Upper lobe of left lung (tissue), 4 donors: Measurements from ENCODE around the gene KCNMA1.

Experiments used
- EP300 ChIP-seq, 4 donors: sonication (generic); formaldehyde crosslinking; IDR thresholded peaks; one replicate each; pipeline ENCODE4 v1.5.1; 2017; ENCODE audit warnings: antibody characterized with exemption in 4 of 4, control low read depth in 2 of 4
- POLR2A ChIP-seq, 4 donors: fragments of 450-650 bp; IDR thresholded peaks; one replicate each; pipeline ENCODE4 v1.5.1; 2016 to 2017; ENCODE audit warnings: antibody characterized with exemption in 4 of 4, mild to moderate bottlenecking in 2 of 4
- POLR2AphosphoS5 ChIP-seq, 2 donors: sonication (generic); formaldehyde crosslinking; IDR thresholded peaks; one replicate each; pipeline ENCODE4 v1.5.1; 2017; ENCODE audit warnings: antibody characterized with exemption in 2 of 2
- TF ChIP-seq, protein P1 (sequence below), 6 experiments: fragments of 450-650 bp in 4 of 6; fragments of 200-600 bp in 2 of 6; sonication (generic) in 2 of 6; IDR thresholded peaks; one replicate each; pipeline ENCODE4 v1.5.1; 2016 to 2019; ENCODE audit warnings: antibody characterized with exemption in 6 of 6

DNA sequence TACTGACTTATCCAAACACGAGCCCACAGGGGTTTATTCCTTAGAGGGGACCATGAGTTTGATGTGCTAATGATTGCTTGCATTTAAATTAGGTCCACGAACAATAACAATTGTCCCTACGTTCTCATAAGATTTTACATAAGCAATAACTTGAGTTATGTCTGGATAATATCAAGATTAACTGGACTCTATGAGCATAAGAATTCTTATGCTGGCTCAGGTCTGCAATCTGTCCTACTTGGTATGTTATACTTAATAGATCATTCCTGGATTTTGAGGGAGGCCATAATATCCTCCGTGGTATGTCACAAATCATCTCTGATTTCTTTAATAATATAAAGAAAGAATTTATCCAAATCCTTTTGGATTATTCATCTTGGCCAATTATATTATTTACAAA, 552.3 kb downstream of the KCNMA1 start:
- no peak for TF ChIP-seq POLR2AphosphoS5 (IDR thresholded peaks at IDR 0.05)
- TF ChIP-seq POLR2A (IDR thresholded peaks at IDR 0.05): no peak
- TF ChIP-seq, protein P1, sequence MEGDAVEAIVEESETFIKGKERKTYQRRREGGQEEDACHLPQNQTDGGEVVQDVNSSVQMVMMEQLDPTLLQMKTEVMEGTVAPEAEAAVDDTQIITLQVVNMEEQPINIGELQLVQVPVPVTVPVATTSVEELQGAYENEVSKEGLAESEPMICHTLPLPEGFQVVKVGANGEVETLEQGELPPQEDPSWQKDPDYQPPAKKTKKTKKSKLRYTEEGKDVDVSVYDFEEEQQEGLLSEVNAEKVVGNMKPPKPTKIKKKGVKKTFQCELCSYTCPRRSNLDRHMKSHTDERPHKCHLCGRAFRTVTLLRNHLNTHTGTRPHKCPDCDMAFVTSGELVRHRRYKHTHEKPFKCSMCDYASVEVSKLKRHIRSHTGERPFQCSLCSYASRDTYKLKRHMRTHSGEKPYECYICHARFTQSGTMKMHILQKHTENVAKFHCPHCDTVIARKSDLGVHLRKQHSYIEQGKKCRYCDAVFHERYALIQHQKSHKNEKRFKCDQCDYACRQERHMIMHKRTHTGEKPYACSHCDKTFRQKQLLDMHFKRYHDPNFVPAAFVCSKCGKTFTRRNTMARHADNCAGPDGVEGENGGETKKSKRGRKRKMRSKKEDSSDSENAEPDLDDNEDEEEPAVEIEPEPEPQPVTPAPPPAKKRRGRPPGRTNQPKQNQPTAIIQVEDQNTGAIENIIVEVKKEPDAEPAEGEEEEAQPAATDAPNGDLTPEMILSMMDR (IDR thresholded peaks at IDR 0.05): no peak
- TF ChIP-seq EP300 (IDR thresholded peaks at IDR 0.05): no peak
